ENCODE measurements around the gene CDH12. TPM values are rescaled to one million over a fixed set of nuclear protein-coding genes. Genes with fewer than 3 reads are reported as not detected.
"Not testable (repeated sequence)": the region's sequence is repeated elsewhere in the genome, so short reads cannot be mapped to it uniquely, and the experiment has no call there.

The CDH12 gene
- total RNA-seq, 6 experiments from 2014 or later: not detected

GRCh38 chr5:22329683-22330082, 523.5 kb downstream of the CDH12 start:
- TF ChIP-seq, protein P1, sequence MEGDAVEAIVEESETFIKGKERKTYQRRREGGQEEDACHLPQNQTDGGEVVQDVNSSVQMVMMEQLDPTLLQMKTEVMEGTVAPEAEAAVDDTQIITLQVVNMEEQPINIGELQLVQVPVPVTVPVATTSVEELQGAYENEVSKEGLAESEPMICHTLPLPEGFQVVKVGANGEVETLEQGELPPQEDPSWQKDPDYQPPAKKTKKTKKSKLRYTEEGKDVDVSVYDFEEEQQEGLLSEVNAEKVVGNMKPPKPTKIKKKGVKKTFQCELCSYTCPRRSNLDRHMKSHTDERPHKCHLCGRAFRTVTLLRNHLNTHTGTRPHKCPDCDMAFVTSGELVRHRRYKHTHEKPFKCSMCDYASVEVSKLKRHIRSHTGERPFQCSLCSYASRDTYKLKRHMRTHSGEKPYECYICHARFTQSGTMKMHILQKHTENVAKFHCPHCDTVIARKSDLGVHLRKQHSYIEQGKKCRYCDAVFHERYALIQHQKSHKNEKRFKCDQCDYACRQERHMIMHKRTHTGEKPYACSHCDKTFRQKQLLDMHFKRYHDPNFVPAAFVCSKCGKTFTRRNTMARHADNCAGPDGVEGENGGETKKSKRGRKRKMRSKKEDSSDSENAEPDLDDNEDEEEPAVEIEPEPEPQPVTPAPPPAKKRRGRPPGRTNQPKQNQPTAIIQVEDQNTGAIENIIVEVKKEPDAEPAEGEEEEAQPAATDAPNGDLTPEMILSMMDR (IDR thresholded peaks at IDR 0.05): no peak
- H3K4me3 Mint-ChIP-seq: no peak overlapping the region
- no peak overlapping the region for H3K27ac Mint-ChIP-seq
- H3K36me3 Mint-ChIP-seq (ENCODE audit: low read depth): no peaks in the 10 kb centered on the region
- peaks cover 1% of the 10 kb centered on the region; the same call in 1 of the 2 replicates for H3K27me3 Mint-ChIP-seq (ENCODE audit: insufficient read depth)
- peaks cover 36% of the 10 kb centered on the region for H3K9me3 Mint-ChIP-seq
- DNase-seq: no peak
- no peaks in the 10 kb centered on the region for H3K4me1 Mint-ChIP-seq (ENCODE audit: low read depth)

- TF ChIP-seq, protein P1 (IDR thresholded peaks at IDR 0.05): no peak
- Mint-ChIP-seq H3K27me3 (ENCODE audit: insufficient read depth) (no peaks in the 10 kb centered on the region), H3K9me3 (peaks cover 13% of the 10 kb centered on the region), H3K36me3 (ENCODE audit: low read depth) (no peaks in the 10 kb centered on the region; the same call in 1 of the 2 replicates), H3K27ac (no peak overlapping the region), H3K4me1 (ENCODE audit: low read depth) (no peaks in the 10 kb centered on the region), H3K4me3 (no peak overlapping the region)
- DNase-seq: no peak
These were observed 533.3 kb downstream of the CDH12 start for GRCh38 chr5:22319798-22320197.

- Mint-ChIP-seq H3K27ac (no peak overlapping the region), H3K27me3 (ENCODE audit: insufficient read depth) (no peaks in the 10 kb centered on the region), H3K4me1 (ENCODE audit: low read depth) (no peaks in the 10 kb centered on the region), H3K4me3 (no peak overlapping the region), H3K36me3 (ENCODE audit: low read depth) (no peaks in the 10 kb centered on the region; the same call in 1 of the 2 replicates), H3K9me3 (peaks cover 34% of the 10 kb centered on the region)
- TF ChIP-seq, protein P1 (IDR thresholded peaks at IDR 0.05): no peak
- DNase-seq: no peak
These were observed 536.9 kb downstream of the CDH12 start for GRCh38 chr5:22316294-22316693.

DNA sequence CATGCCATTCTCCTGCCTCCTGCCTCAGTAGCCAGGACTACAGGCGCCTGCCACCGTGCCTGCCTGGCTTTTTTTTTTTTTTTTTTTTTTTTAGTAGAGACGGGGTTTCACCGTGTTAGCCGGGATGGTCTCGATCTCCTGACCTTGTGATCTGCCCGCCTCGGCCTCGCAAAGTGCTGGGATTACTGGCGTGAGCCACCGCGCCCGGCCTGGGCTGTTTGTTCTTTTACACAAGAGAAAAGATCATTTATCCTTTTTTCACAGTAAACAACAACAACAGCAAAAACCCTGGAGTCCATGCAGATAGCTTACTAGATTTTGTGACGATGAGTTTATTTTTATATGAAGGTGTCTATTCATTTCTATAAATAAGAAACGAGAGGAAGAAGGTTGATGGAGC, 538.1 kb downstream of the CDH12 start:
- not testable (repeated sequence) for H3K4me3 Mint-ChIP-seq; H3K27me3 Mint-ChIP-seq (ENCODE audit: insufficient read depth); DNase-seq; H3K4me1 Mint-ChIP-seq (ENCODE audit: low read depth); H3K27ac Mint-ChIP-seq; H3K36me3 Mint-ChIP-seq (ENCODE audit: low read depth)
- H3K9me3 Mint-ChIP-seq: peaks cover 38% of the 10 kb centered on the region

GRCh38 chr5:22314548-22314947, 538.6 kb downstream of the CDH12 start:
- Mint-ChIP-seq H3K27me3 (ENCODE audit: insufficient read depth) (no peaks in the 10 kb centered on the region), H3K4me3 (no peak overlapping the region), H3K4me1 (ENCODE audit: low read depth) (no peaks in the 10 kb centered on the region), H3K27ac (no peak overlapping the region), H3K9me3 (peaks cover 38% of the 10 kb centered on the region), H3K36me3 (ENCODE audit: low read depth) (no peaks in the 10 kb centered on the region; the same call in 1 of the 2 replicates)
- TF ChIP-seq, protein P1 (IDR thresholded peaks at IDR 0.05): no peak
- no peak for DNase-seq

DNA sequence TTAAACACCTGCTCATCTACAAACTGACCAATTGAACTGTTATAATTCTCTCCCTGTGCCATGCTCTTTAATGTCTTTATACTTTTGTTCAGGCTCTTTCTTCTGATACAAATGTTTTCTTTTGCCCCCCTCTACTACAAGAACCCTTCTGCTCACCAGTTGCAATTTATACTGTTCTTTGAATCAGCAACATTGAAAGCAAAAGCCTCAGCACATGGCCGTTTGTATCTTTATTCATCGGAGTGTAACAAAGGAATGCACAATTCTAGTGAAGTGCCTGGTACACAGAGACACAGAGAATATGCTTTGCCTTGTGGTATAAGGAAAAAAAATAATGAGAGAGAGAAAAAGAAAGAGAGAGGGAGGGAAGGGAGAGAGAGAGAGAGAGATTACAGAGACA, 547.1 kb downstream of the CDH12 start:
- H3K4me1 Mint-ChIP-seq (ENCODE audit: low read depth): no peaks in the 10 kb centered on the region
- no peak overlapping the region for H3K4me3 Mint-ChIP-seq
- no peak for DNase-seq
- H3K36me3 Mint-ChIP-seq (ENCODE audit: low read depth): no peaks in the 10 kb centered on the region
- no peak overlapping the region for H3K27ac Mint-ChIP-seq
- H3K9me3 Mint-ChIP-seq: peaks cover 14% of the 10 kb centered on the region
- TF ChIP-seq, protein P1 (IDR thresholded peaks at IDR 0.05): no peak
- no peaks in the 10 kb centered on the region for H3K27me3 Mint-ChIP-seq (ENCODE audit: insufficient read depth)

Measured in HFFc6 (cell line).